GM18867 (cell line): ENCODE data around the gene MORC2.
A peak's percentile ranks its signal among the peaks of the same experiment; 100 is the strongest.

ENCODE experiments used
- ATAC-seq: cut with Tn5 transposase; IDR thresholded peaks from one replicate; pipeline ENCODE4 v1.9.1; 2021; ENCODE audit warnings: mild to moderate bottlenecking, moderate library complexity; ENCODE audit not compliant: unreplicated experiment

Gene MORC2

DNA sequence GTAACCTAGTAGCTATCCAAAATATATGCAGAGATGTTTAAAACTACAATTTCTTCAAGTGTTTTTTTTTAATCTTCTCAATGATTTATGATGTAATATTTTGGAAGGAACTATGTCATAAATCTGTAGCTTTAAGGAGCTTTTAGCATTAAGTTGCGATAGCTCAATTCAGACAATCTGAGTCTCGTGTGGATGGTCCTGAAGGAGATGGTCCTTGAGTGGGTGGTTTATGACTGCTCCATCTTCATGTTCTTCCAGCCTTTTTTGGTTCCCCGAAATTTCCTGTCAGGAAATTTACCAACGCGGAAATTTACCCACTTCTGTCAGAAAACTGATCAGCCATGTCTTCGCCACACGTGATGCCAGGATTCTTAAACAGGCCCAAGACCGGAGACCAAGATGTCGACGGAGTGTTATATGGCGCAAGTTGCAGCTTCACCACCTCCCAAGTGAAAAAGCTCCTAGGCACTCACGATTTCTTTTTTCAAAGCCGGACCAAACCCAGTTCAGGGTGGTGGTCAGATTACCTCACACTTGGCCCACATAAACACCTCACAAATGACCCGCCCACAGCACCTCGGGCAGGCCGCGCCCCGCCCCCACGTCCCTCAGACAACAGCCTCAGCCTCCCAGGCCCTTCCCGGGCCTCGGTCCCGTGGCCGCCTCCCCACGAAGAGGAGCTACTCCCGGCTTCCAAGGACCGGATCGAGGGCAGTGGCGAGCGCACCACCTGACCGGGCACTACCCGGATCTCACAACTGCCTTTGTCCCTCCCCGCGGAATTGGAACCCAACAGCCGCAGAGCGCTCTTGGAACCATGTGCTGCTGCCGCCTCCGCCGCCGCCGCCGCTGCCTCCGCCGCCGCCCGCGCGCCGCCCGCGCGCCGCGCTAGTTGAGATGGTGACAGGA lies at the start of gene MORC2:
MORC2 (minus strand) TSS at position 760 of the 909 bp plus-strand sequence. CDS start 885 bp downstream, outside the sequence.
- no peak for ATAC-seq

DNA sequence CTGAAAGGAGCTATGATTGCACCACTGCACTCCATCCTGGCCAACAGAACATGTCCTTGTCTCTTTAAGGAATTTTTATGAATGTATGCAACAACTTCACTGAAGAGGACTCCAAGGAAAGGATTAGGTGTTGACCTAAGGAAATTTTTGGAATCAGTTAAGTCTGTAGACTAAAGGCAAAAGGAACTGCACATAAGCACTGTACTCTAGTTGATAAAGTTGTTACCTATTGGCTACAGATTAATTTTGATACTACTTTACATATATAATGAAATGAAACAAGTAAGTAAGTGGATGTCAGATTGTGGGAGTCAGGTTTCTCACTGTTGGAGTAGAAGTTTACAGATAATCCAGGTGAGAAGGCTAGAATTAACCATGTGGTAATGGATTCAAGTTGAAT lies 37.0 kb upstream of the MORC2 start:
- no peak for ATAC-seq

DNA sequence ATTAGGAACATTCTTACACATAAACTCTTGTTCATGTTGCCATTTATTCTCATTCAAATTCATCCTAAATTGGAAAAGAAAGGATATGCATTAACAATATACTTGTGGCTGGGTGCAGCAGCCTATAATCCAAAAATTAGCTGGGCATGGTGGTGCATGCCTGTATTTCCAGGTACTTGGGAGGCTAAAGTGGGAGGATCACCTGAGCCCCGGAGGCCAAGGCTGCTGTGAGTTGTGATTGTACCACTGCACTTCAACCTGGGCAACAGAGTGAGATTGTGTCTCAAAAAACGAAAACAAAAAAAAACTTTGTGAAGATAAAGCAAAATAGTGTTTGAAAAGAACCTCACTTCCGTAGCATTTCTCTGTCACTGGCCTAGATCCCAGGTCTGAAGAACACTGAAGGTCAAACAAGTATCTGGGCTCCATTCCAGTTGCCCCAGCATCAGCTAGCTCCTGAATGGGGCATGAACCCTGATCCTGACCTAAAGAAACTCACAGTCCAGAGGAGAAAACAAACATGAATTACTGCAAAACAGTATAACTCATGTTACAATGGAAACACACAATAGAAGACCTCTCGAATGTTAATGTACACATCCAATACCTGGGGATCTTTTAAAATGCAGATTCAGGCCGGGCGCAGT lies 32.7 kb upstream of the MORC2 start:
- no peak for ATAC-seq

DNA sequence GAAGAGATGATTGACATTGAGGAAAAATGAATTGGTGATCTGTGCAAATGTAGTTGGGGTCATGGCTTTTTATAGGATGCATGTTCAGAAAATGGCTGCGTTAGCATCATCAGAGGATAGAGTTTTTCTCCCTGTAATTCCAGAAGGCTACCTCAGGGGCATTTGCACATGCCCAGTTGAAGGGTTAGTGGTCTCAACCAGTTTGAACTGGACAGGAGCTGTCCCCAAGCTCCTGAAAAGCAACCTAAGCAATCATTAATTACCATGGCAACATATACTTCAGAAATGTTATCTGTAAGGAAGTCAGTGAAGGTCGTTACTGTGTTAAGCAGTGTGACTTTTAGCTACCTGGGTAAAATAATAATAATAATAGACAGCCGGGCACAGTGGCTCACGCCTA lies 29.8 kb upstream of the MORC2 start:
- no peak for ATAC-seq

DNA sequence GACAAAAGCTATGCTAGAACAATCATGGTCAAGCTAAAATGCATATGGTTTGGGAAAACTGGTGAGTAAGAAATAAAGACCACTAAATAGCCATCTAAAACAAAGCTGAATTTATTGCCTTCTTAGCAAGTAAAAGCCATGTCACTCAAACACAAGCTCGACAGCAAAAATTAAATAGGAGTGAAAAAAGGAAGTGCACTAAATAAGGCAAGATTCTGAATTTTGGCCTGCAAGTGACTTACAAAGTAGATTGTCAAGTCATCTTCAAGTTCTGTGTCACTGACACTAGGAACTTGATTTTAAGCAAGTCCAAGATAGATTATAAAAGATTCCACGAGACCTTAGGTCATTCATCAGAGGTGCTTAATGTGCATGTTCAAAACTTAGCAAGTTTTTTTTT lies 27.9 kb upstream of the MORC2 start:
- no peak for ATAC-seq

DNA sequence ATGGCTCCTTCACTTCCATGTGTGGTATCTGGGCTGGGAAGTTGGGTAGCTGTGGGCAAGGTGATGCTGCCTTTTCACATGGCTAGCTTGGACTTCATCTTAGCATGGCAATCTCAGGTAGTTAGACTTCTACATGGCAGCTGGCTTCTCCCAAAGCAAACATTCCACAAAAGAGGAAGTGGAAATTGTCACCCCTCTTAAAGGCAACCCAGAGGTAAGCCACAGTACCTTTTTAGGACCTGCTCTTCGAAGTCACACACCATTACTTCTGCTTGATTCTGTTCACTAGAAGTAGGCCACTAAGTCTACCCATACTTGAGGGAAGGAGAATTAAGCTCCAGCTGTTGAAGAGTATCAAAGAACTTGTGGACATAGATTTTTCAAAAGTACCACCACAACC lies 26.4 kb upstream of the MORC2 start:
- ATAC-seq: no peak

DNA sequence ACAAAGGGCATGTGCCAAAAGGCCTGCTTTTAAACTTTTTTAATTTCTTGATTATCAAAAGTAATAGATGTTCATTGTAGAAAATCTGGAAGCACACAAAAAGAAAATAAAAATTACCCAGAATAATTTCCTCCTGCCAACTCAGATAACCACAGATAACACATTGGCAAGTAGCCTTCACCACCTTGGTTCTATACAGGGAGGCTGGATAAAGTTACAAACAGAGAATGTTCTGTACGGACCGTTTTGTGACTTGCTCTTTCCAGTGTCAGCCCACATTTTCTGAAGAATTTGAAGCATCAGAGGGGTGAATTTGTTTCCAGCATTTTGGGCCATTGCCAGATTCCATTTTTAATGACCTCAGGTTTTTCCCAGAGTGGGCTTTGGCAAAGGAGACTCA lies 24.0 kb upstream of the MORC2 start:
- ATAC-seq: no peak

DNA sequence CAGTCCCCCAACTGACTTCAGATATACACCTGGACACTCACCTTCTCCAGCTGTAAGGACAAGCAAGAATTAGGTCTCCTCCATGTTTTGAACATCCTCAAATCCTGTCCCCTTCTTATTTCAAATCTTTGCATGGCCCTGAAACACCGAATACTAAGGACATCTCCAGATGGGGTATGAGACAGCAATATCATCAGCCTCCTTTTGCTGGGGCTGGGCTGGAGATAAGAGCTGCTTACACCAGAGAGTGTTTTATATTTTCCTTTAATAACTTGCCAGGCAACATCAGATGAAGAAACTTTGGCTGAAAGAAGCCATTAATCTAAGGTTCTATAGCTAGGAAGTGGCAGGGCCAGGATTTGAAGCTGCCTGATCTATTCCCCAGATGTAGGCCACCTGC lies 22.1 kb upstream of the MORC2 start:
- ATAC-seq: no peak

DNA sequence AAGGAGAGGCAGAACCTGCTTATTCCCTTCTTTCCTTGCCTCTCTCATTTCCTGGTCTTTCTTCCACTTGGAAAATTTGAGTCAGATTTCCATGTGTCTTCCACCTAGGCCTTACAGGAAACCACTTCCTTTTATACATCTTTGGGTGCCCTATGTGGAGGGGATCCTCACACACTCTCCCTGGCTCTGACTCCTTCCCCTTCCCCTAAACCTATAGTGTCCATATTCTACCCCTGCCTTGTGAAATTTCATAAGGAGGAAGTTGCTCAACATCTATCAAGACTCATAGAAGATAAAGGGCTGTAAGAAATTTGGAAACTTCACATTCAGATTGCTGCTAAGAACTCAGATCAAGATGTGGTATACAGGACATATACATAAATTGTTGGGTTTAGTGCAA lies 20.9 kb upstream of the MORC2 start:
- ATAC-seq: no peak

DNA sequence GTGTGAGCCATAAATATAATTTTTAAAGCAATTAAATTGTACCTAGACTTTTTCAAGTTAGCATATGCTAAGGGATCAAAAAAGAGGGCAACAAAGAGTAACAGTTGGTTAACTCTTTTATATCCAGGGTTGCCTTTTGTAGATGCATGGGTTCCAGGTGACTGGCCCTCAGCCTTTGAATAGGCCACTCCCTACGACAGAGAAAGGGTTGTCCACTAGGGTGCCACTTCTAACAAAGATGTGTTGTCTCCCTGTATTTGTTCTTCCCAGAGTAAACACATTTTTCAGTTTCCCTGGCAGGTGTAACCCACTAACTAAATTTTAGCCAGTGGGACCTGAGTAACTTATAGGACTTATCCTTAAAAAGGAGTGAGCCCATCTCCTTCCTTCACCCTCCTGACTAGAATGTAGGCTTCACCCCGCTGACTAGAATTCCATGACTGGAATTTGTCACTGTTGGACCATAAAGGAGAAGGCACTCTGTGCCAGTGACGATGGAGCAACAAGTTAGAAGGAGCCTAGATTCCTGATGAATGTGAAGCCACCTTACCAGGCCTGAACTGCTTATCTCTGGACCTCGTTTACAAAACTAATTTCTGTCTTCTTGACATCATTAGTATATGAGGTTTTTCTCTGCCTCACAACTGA lies 17.1 kb upstream of the MORC2 start:
- ATAC-seq: no peak

DNA sequence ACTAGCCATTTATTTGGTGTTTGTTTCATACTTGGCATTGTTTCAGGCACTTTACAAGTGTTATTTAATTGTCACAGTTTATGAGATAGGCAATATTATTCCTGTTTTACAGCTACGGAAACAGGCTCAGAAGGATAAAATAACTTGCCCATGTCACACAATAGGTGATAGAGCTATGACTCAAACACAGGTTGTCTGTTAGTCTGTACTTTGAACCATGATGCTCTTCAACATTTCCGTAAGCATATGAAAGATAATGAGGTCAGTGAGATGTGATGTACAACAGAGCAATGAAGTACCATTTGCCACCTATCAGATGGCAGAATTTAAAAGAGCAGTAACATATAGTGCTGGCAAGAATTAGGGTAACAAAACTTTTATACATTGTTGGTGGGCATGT lies 15.7 kb upstream of the MORC2 start:
- ATAC-seq: no peak

DNA sequence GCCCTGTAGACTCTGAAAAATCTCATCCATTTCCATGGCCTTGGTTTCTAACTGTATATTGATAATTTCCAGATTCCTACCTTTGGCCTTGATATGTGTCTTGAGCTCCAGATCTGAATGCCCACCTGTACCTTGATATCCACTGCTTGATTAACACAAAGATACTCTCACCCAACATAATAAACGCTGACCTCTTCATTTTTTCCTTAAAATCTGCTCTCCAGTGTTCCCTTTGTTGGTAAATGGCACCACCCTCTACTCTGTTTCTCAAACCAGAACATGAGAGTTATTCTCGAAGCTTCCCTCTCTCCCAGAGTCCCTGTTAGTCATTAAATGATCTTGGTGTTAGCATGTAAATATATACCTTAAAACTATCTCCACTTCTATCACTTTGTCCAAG lies 13.9 kb upstream of the MORC2 start:
- ATAC-seq: no peak

DNA sequence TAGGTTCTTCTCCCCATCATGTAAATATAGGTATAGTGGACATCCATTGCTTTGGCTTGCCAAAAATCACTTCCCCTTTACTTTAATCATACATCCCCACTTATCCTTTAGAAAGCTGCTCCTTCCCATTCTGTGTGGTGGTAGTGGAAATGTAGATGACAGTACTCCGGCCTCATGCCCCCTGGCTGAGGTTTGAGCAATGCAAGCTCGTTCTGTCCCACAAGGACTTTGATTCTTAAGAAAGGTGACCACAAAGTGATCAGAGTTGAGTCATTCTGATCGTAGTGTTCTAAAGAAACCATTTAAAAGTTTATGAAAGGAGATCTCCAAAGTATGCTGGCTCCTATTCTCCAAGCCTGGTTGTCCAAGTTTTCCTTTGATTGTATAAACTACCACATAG lies 11.4 kb upstream of the MORC2 start:
- no peak for ATAC-seq

DNA sequence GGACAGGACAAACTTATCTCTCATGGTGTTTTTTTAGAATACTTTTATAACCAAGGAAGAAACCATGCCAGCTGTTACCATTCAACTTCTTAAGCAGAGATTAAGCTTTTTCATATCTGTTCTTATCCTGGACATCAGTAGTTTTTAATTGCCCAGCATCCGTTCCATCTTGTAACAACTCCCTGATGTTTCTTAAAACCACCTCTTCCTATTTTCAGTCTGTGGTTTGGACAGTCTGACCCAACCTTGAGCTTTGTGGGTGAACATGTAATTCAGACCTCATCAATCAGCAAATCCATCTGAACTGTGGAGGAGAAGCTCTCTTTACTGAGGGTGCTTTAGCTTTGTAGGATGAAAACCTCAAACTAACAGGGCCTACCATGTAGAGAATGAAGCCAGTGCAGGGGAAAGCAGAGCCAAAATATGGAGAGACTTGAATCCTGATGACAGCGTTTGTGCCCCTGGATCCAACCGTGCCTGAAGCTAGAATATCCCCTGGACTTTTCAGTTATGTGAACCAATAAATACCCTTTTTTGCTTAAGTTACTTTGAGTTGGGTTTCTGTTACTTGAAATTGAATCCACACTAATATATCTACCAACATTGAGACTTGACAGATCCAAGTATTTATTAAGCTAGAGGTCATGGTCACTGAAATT lies 9.9 kb upstream of the MORC2 start:
- ATAC-seq: no peak

DNA sequence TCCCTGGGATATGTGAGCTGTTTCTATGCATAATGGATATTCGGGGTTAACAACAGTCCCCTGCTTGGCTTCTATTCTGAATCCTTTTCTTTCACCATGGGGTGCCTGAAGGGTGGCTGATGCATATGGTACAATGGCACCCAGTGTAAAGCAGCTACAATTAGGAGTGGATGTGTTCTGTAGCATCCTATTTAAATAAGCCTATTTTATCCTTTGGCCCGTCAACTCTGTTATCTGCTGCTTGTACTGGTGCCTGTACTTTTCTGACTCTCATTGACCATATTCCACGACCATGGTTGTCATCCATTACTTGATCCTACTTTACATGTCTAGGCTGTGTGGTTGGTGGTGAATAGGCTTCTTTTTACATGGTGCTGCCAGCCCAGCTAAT lies 1.8 kb upstream of the MORC2 start:
- ATAC-seq: no peak

DNA sequence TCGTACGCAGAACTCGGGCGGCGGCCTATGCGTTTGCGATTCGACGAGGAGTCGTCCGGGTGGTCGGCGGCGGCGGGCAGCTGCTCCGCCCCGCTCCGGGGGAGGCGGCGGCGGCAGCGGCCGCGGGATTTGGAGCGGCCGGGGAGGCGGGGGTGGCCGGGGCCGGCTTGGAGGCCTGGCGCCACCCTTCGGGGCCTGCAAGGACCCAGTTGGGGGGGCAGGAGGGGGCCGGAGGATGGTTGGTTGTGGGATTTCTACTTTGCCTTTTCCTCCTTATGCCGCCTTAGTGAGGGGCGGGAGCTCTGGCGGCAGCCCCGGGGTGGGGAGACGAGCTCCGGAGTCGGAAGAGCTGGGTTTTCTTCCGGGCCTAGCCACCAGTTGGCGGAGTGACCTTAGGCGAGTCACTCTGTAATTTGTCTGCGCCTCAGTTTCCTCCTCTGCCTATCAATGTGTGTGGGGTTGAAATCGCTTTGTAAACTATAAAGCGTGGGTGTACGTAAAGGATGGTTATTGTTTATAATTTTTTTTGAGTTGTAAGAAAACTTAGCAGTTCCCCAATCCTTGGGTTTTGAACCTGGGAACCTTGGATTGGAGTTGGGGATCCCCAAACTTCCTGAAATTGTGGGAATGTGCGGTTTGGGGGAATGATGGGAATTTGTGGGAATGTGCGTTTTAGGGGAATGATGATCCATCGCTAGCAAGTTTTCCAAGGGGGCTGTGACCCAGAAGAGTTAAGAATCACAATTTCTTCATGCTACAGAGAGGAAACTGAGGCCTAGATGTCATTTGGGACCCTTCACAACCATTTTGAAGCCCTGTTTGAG lies 1.2 kb upstream of the MORC2 start:
- peak; percentile 32 for ATAC-seq

DNA sequence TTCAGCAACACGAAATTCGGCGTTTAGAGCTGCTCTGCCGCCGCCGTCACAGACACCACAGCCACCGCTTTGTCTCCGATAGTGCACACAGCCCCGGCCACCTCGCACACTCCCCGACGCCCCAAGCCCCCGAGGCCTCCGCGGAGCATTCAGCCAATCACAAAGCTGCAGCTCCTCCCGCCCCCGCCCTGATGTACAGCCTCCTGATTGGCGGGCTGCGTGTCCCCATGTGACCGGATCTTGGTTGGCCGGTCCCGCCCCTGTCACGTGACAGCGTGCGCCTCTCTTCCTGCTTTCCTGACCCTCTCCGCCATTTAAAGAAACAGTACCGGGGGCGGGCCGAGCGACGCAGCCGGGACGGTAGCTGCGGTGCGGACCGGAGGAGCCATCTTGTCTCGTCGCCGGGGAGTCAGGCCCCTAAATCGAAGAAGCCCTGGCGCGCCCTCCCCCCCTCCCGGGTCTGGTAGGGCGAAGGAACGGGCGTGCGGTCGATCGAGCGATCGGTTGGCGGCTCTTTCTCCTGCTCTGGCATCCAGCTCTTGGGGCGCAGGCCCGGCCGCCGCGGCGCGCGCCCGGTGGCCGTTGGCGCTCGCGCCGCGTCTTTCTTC lies 454 bp upstream of the MORC2 start, which contains the start of gene TUG1:
TUG1 (plus strand) TSS at position 342 of the 608 bp plus-strand sequence.
- peak; percentile 85 for ATAC-seq

DNA sequence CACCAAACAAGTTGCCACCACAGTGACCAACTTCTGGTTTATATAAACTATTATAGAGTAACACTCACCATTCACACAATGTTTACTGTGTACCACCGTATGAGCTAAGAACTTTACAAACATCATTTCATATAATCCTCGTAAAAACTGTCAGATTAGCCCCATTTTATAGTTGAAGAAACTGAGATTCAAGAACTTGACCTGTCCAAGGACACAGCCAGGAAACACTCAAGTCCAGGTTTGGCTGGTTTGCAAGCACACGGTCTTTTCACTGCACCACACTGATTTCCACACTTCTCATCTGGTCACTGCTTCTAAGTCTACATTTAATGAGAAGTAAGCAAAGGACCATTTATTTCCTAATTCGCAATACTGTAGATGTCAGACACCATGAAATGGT lies 3.7 kb downstream of the MORC2 start:
- no peak for ATAC-seq

DNA sequence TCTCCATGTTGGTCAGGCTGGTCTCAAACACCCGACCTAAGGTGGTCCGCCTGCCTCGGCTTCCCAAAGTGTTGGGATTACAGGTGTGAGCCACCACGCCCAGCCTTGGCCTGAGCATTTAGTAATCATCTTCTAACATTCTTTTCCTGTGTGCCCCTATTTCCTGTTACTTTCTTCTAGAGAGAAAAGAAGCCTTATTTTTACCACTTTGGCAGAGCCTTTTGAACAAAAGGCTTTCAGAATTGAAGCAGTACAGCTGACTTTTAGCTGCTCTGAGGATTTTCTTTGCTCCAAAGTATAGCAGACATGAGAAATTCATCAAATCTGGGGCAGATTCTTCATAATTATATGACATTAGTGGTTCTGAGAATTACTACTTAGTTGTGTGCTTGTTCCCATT lies 13.4 kb downstream of the MORC2 start:
- ATAC-seq: no peak

DNA sequence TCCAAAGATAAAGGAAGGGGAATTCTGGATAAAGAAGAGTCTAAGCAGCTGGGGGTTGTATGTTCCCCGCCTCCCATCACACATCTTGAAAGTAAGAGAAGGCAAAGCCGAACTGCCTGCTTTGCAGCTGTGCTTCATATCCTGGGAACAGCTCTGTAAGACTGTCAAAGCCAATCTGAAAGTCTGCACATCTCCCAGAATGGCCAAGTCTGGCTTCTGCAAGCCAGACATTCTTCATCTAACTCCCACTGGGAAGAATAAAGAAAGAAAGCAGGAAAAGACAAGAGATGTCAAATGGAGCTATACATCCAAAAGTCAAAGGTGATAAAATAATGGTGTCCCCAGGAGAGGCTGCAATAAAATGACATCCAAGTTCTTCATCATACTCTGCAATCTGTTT lies 15.4 kb downstream of the MORC2 start:
- ATAC-seq: no peak
